ENCODE results near the gene CEP76. TPM values are rescaled to one million over a fixed set of nuclear protein-coding genes. Genes with fewer than 3 reads are reported as not detected.

CEP76 gene, protein sequence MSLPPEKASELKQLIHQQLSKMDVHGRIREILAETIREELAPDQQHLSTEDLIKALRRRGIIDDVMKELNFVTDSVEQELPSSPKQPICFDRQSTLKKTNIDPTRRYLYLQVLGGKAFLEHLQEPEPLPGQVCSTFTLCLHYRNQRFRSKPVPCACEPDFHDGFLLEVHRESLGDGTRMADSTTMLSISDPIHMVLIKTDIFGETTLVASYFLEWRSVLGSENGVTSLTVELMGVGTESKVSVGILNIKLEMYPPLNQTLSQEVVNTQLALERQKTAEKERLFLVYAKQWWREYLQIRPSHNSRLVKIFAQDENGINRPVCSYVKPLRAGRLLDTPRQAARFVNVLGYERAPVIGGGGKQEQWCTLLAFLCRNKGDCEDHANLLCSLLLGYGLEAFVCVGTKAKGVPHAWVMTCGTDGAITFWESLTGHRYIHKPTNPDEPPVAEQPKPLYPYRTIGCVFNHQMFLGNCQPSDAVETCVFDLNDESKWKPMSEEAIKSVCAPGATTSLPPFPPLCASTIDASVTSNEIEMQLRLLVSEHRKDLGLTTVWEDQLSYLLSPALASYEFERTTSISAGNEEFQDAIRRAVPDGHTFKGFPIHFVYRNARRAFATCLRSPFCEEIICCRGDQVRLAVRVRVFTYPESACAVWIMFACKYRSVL
- total RNA-seq: 10 to 100 TPM in 2 of 4 donors, 1 to 10 TPM in 2; 5.6 to 35.6 (median 11.7) TPM

DNA sequence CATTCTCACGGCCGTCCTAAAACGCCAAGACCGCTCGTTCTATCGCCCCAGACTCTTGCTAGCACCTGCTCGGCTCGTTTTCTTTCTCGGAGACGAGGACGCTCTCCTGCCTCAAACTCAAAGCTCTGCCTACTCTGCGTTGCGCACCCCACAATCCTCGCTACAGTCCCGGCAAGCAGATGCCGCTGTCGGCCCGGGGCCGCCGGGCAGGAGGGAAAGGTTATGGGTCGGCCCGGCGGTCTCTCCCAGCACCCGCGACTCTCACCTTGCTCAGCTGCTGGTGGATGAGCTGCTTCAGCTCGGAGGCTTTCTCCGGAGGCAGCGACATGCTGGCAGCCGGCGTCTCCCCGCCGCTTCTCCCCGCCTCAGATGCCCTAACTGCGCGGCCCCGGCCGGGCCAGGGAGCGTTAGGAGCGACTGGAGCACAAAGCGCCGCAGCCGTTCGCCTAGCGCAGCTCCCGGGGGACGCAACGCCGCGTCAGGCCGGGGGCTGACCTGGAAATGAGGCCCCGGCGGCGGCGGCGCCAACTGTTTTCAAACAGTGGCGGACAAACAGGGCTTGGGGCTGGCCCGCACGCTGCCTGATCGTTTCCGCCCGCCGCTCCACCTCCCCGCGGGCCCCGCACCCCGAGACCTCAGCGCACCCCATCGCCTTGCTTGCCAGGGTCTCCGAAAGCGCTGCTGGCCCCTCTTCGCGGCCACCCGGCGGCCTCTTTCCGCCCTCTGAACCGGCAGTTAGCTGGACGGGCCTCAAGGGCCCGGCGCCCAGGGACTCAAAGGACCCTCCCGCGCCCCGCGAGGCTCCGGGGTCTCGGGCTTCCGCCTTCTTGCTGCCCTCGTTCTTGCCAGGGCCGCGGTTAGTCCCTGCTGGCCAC, at the start of gene CEP76, which contains the start of gene PSMG2:
Gene CEP76, minus strand, starts transcription at position 503 of the 875 bp plus-strand sequence. Its CDS starts 175 bp downstream, at position 328.
Gene PSMG2, plus strand, starts transcription at position 822 of the 875 bp plus-strand sequence. CDS start 66 bp downstream, outside the sequence.
- Histone ChIP-seq H3K27me3 (no peaks in the 10 kb centered on the region), H3K9me3 (no peaks in the 10 kb centered on the region), H3K27ac (peak within 1 kb of the TSS; percentile 97 to 98), H3K4me1 (peaks cover 0 to 9% of the 10 kb centered on the region in 2 donors), H3K36me3 (no peaks in the 10 kb centered on the region), H3K4me3 (peak within 1 kb of the TSS; percentile 91 to 95)
- DNase-seq: peak; percentile 80 to 91
- TF ChIP-seq POLR2A (IDR thresholded peaks at IDR 0.05): peak; percentile 60 to 72
- TF ChIP-seq, protein P1, sequence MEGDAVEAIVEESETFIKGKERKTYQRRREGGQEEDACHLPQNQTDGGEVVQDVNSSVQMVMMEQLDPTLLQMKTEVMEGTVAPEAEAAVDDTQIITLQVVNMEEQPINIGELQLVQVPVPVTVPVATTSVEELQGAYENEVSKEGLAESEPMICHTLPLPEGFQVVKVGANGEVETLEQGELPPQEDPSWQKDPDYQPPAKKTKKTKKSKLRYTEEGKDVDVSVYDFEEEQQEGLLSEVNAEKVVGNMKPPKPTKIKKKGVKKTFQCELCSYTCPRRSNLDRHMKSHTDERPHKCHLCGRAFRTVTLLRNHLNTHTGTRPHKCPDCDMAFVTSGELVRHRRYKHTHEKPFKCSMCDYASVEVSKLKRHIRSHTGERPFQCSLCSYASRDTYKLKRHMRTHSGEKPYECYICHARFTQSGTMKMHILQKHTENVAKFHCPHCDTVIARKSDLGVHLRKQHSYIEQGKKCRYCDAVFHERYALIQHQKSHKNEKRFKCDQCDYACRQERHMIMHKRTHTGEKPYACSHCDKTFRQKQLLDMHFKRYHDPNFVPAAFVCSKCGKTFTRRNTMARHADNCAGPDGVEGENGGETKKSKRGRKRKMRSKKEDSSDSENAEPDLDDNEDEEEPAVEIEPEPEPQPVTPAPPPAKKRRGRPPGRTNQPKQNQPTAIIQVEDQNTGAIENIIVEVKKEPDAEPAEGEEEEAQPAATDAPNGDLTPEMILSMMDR (IDR thresholded peaks at IDR 0.05): peak in 1 of 4 experiments; percentile 23
- intact Hi-C loops (cut with DNase I; ENCODE audit: low total_unique reads): no loop called here

DNA sequence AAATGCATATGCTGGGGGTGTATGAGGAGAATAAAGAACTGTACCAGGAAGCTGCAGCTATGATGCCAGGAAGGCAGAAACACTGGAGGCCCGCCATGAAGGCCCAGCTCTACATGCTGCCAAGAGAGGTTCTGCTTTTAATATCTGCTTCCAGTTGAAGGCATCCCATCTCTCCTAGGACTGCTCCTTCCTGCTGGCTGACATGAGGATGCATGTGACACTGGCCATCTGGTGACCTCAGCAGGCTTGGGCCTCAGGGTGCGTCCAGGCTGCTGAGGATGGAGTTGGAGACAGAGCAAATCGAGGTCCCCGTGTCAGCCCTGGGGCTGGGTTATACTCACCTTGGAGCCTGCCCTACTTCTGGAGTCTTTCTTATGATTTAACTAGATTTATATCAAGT, 49.4 kb upstream of the CEP76 start:
- Histone ChIP-seq H3K4me1 (no peaks in the 10 kb centered on the region), H3K9me3 (no peaks in the 10 kb centered on the region), H3K27me3 (no peaks in the 10 kb centered on the region), H3K36me3 (no peaks in the 10 kb centered on the region), H3K27ac (no peak overlapping the region), H3K4me3 (no peak overlapping the region)
- no peak for DNase-seq
- intact Hi-C loops (cut with DNase I; ENCODE audit: low total_unique reads): no loop called here
- TF ChIP-seq POLR2A (IDR thresholded peaks at IDR 0.05): no peak
- TF ChIP-seq, protein P1 (IDR thresholded peaks at IDR 0.05): no peak

DNA sequence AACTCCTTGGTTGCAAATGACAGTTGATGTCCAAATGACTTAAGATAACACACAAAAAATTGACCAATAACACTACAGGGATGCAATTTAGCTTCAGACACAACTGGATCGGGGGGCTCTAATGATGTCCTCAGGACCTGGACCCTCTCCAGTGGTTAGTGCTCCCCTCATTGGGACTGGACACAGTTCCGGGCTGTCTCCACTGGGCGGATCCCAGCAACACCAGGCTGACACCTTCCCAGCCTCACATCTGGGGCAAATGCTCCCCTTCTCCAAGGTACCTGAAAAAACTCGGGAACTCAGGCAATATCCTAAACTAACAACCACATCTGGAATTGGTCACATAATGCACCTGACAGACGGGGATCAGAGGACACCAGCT, 49.0 kb upstream of the CEP76 start:
- intact Hi-C loops (cut with DNase I; ENCODE audit: low total_unique reads): no loop called here
- DNase-seq: no peak
- Histone ChIP-seq H3K36me3 (no peaks in the 10 kb centered on the region), H3K4me1 (no peaks in the 10 kb centered on the region), H3K4me3 (no peak overlapping the region), H3K27me3 (no peaks in the 10 kb centered on the region), H3K27ac (no peak overlapping the region), H3K9me3 (no peaks in the 10 kb centered on the region)
- TF ChIP-seq, protein P1 (IDR thresholded peaks at IDR 0.05): no peak
- TF ChIP-seq POLR2A (IDR thresholded peaks at IDR 0.05): no peak

DNA sequence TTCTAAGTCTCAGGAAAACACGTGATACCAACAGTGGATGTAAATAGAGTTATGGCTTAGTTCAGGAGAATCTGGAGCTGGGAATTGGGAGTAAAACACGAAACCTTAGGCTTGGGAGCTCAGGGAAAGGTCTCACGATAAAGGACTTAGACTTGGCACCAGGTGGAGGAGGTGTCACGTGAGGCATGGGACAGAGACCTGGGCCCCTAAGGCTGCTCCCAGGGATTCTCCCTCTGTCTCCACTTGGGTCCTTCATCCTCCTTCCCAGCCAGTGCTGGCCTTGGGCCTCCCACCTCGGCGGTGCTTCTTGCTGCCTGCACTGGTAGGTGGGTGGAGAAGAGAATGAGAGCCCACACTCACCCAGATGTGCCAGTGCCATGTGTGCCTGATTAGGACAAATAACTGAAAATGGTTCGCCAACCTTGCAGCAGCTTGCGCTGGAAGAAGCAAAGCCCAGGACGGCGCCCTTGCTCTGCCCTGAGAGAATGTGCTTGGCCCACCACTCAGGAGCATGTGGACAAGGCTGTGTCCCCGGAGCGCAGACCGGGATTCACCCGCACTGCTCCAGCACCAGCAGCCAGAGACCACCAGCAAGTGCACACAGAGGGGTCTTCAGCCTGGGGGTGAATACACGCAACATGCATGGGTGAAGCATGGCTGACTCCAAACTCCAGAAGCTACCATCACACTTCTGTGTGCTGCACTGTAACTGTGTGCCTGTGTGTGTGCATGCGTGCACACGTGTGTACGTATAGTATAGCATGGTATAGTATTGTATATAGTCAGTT, 48.4 kb upstream of the CEP76 start:
- H3K36me3 ChIP-seq: no peaks in the 10 kb centered on the region
- no peaks in the 10 kb centered on the region for H3K4me1 ChIP-seq
- no peak for TF ChIP-seq POLR2A (IDR thresholded peaks at IDR 0.05)
- TF ChIP-seq, protein P1 (IDR thresholded peaks at IDR 0.05): no peak
- intact Hi-C loops (cut with DNase I; ENCODE audit: low total_unique reads): no loop called here
- H3K27me3 ChIP-seq: no peaks in the 10 kb centered on the region
- no peaks in the 10 kb centered on the region for H3K9me3 ChIP-seq
- DNase-seq: no peak
- no peak overlapping the region for H3K4me3 ChIP-seq
- no peak overlapping the region for H3K27ac ChIP-seq
